H1 (cell line): ENCODE measurements around the gene BTNL2. TPM values are rescaled to one million over a fixed set of nuclear protein-coding genes. Genes with fewer than 3 reads are reported as not detected.

Experiments
- CTCF ChIA-PET: fragments of 300-600 bp; sonication (Branson Sonifier 250); formaldehyde crosslinking; loops from one replicate; lab custom pipeline; 2021; ENCODE audit not compliant: partially characterized antibody; lab: Charles Lee
- POLR2A ChIA-PET: fragments of 300-600 bp; sonication (Branson Sonifier 250); formaldehyde crosslinking; loops from one replicate; lab custom pipeline; 2021; ENCODE audit warnings: inconsistent platforms; ENCODE audit not compliant: partially characterized antibody; lab: Charles Lee
- DNase-seq, 2 experiments: peaks; one replicate each; pipeline versions ENCODE4 v3.0.0 to v3.0.0-alpha.2; 2010 to 2022; ENCODE audit warnings: low spot score in 2 of 2, low read depth in 1 of 2, mixed read lengths in 1 of 2
- FAIRE-seq: peaks from 2 replicates; lab custom pipeline; 2011; peaks lifted over from hg19 to GRCh38; lab: Jason Lieb, UNC
- H2AFZ ChIP-seq: 2 replicates; pipeline ENCODE4 v1.8.1; 2012; ENCODE audit warnings: low read length, inconsistent platforms
- H2AK5ac ChIP-seq: 2 replicates; pipeline ENCODE4 v1.6.1; 2013; ENCODE audit warnings: low read depth, low read length
- H2BK120ac ChIP-seq: replicated peaks from 2 replicates; pipeline ENCODE3; 2013; ENCODE audit warnings: low read depth, low read length, inconsistent platforms
- H2BK12ac ChIP-seq: 2 replicates; pipeline ENCODE4 v1.6.1; 2013; ENCODE audit warnings: low read depth, low read length
- H2BK15ac ChIP-seq: 2 replicates; pipeline ENCODE4 v1.6.1; 2013; ENCODE audit warnings: low read length
- H2BK20ac ChIP-seq: 2 replicates; pipeline ENCODE4 v1.6.1; 2013; ENCODE audit warnings: low read length
- H2BK5ac ChIP-seq: 2 replicates; pipeline ENCODE4 v1.6.1; 2013; ENCODE audit warnings: low read depth, low read length
- H3K14ac ChIP-seq: 2 replicates; pipeline ENCODE4 v1.6.1; 2013; ENCODE audit warnings: inconsistent platforms; ENCODE audit not compliant: insufficient read length
- H3K18ac ChIP-seq: 2 replicates; pipeline ENCODE4 v1.6.1; 2013; ENCODE audit warnings: low read length; ENCODE audit errors: extremely low read depth
- H3K23ac ChIP-seq: 2 replicates; pipeline ENCODE4 v1.6.1; 2013; ENCODE audit warnings: inconsistent platforms; ENCODE audit not compliant: insufficient read length
- H3K23me2 ChIP-seq: 2 replicates; pipeline ENCODE4 v1.6.1; 2013; ENCODE audit warnings: low read depth, low read length
- H3K27ac ChIP-seq: 2 replicates; pipeline ENCODE4 v1.6.1; 2011; ENCODE audit warnings: low read depth, low read length, inconsistent platforms
- H3K27me3 ChIP-seq, 4 experiments: replicated peaks in 1 of 4; 1 replicate in 1 of 4; 2 replicates in 3 of 4; pipeline versions ENCODE4 v1.6.1 to v1.8.1; 2011 to 2013; ENCODE audit warnings: low read length in 3 of 4, mild to moderate bottlenecking in 3 of 4, inconsistent platforms in 2 of 4, mixed read lengths in 2 of 4, moderate library complexity in 1 of 4; ENCODE audit not compliant: control insufficient read depth in 3 of 4, insufficient read depth in 3 of 4; ENCODE audit errors: extremely low read depth in 1 of 4
- H3K36me3 ChIP-seq, 4 experiments: 2 replicates each; pipeline versions ENCODE4 v1.6.1 to v1.8.1; 2011 to 2013; ENCODE audit warnings: mild to moderate bottlenecking in 4 of 4, low read length in 3 of 4, moderate library complexity in 2 of 4, control low read depth in 1 of 4, inconsistent platforms in 1 of 4; ENCODE audit not compliant: insufficient read depth in 4 of 4, control insufficient read depth in 2 of 4
- H3K4ac ChIP-seq: replicated peaks from 2 replicates; pipeline ENCODE3; 2013; ENCODE audit warnings: low read length, low read depth, mixed read lengths, inconsistent platforms; ENCODE audit not compliant: insufficient read length
- H3K4me1 ChIP-seq, 4 experiments: replicated peaks in 1 of 4; 1 replicate in 1 of 4; 2 replicates in 3 of 4; pipeline versions ENCODE4 v1.6.1 to v1.8.1; 2011 to 2013; ENCODE audit warnings: low read length in 3 of 4, inconsistent platforms in 2 of 4, mixed read lengths in 1 of 4; ENCODE audit not compliant: insufficient read depth in 4 of 4, control insufficient read depth in 3 of 4
- H3K4me2 ChIP-seq, 2 experiments: 2 replicates each; pipeline versions ENCODE4 v1.6.1 to v1.8.1; 2011 to 2013; ENCODE audit warnings: low read depth in 2 of 2, low read length in 2 of 2, control low read depth in 1 of 2, inconsistent platforms in 1 of 2, mild to moderate bottlenecking in 1 of 2; ENCODE audit not compliant: insufficient read depth in 1 of 2
- H3K4me3 ChIP-seq, 4 experiments: fragments of 200-600, 300-600 bp in 1 of 4; sonication (generic), shearing (Covaris generic), sonication (Bioruptor Twin) in 1 of 4; 2 replicates each; pipeline versions ENCODE4 v1.5.1 to v1.8.1; 2011 to 2016; ENCODE audit warnings: low read length in 4 of 4, low read depth in 3 of 4, control low read depth in 2 of 4, inconsistent platforms in 2 of 4, mild to moderate bottlenecking in 2 of 4, mixed read lengths in 1 of 4, moderate library complexity in 1 of 4; ENCODE audit not compliant: insufficient read depth in 2 of 4; ENCODE audit errors: extremely low read depth in 1 of 4
- H3K56ac ChIP-seq: replicated peaks from 2 replicates; pipeline ENCODE3; 2013; ENCODE audit warnings: low read depth, mild to moderate bottlenecking, mixed read lengths, low read length, inconsistent platforms; ENCODE audit not compliant: insufficient read length
- H3K79me1 ChIP-seq: 2 replicates; pipeline ENCODE4 v1.6.1; 2013; ENCODE audit warnings: low read depth, low read length, control low read depth
- H3K79me2 ChIP-seq, 2 experiments: 2 replicates each; pipeline versions ENCODE4 v1.6.1 to v1.8.1; 2012 to 2013; ENCODE audit warnings: low read length in 2 of 2, mild to moderate bottlenecking in 2 of 2, inconsistent platforms in 1 of 2; ENCODE audit not compliant: insufficient read depth in 2 of 2, control insufficient read depth in 1 of 2
- H3K9ac ChIP-seq, 4 experiments: replicated peaks in 1 of 4; 1 replicate in 1 of 4; 2 replicates in 3 of 4; pipeline versions ENCODE4 v1.6.1 to v1.8.1; 2011 to 2013; ENCODE audit warnings: low read depth in 3 of 4, low read length in 3 of 4, control low read depth in 2 of 4, mild to moderate bottlenecking in 2 of 4, moderate library complexity in 2 of 4, inconsistent platforms in 1 of 4; ENCODE audit errors: extremely low read depth in 1 of 4
- H3K9me3 ChIP-seq, 2 experiments: 2 replicates each; pipeline versions ENCODE4 v1.6.1 to v1.8.1; 2012 to 2013; ENCODE audit warnings: mild to moderate bottlenecking in 2 of 2, moderate library complexity in 2 of 2, control low read depth in 1 of 2, inconsistent platforms in 1 of 2, low read depth in 1 of 2, low read length in 1 of 2, mixed read lengths in 1 of 2; ENCODE audit not compliant: insufficient read depth in 2 of 2
- H4K20me1 ChIP-seq, 2 experiments: replicated peaks in 1 of 2; 2 replicates each; pipeline versions ENCODE3 to v1.8.1; 2011 to 2013; ENCODE audit warnings: inconsistent platforms in 2 of 2, low read length in 2 of 2, mild to moderate bottlenecking in 1 of 2; ENCODE audit not compliant: insufficient read depth in 2 of 2, control insufficient read depth in 1 of 2
- H4K5ac ChIP-seq: 2 replicates; pipeline ENCODE4 v1.6.1; 2013; ENCODE audit warnings: low read length, low read depth, mixed read lengths, inconsistent platforms; ENCODE audit not compliant: insufficient read length
- H4K8ac ChIP-seq: 2 replicates; pipeline ENCODE4 v1.8.0; 2013; ENCODE audit warnings: mild to moderate bottlenecking, moderate library complexity, low read length, inconsistent platforms; ENCODE audit not compliant: insufficient read depth; ENCODE audit errors: extremely low read depth
- H4K91ac ChIP-seq: replicated peaks from 2 replicates; pipeline ENCODE3; 2013; ENCODE audit warnings: low read length, mixed read lengths, inconsistent platforms; ENCODE audit not compliant: insufficient read length
- CTBP2 ChIP-seq: IDR thresholded peaks from 2 replicates; pipeline ENCODE4 v1.7.0; 2011; ENCODE audit warnings: borderline replicate concordance, mild to moderate bottlenecking, moderate library complexity, mixed read lengths, low read length; ENCODE audit not compliant: insufficient read depth, insufficient read length
- E2F6 ChIP-seq: IDR thresholded peaks from 2 replicates; pipeline ENCODE4 v1.6.1; 2012; ENCODE audit warnings: inconsistent platforms
- EGR1 ChIP-seq: IDR thresholded peaks from 2 replicates; pipeline ENCODE4 v1.6.1; 2011; ENCODE audit warnings: low read depth, low read length, borderline replicate concordance
- EP300 ChIP-seq, 2 experiments: IDR thresholded peaks; 1 replicate in 1 of 2; 2 replicates in 1 of 2; pipeline ENCODE4 v1.6.1; 2011 to 2012; ENCODE audit warnings: low read depth in 2 of 2, low read length in 2 of 2, mild to moderate bottlenecking in 2 of 2, borderline replicate concordance in 1 of 2, inconsistent platforms in 1 of 2, moderate library complexity in 1 of 2
- GABPA ChIP-seq: IDR thresholded peaks from 2 replicates; pipeline ENCODE4 v1.6.1; 2011; ENCODE audit warnings: mild to moderate bottlenecking, low read length, moderate library complexity, borderline replicate concordance; ENCODE audit not compliant: insufficient read depth
- HDAC6 ChIP-seq: IDR thresholded peaks from one replicate; pipeline ENCODE4 v1.7.1; 2012; ENCODE audit warnings: low read depth, mild to moderate bottlenecking, inconsistent platforms, low read length, moderate library complexity
- JUN ChIP-seq: IDR thresholded peaks from 2 replicates; pipeline ENCODE4 v1.6.1; 2011; ENCODE audit warnings: low read depth, mild to moderate bottlenecking, improper control_type of control experiment, low read length
- KDM5A ChIP-seq: fragments of 200-600 bp; IDR thresholded peaks from 2 replicates; pipeline ENCODE4 v1.7.1; 2012; ENCODE audit warnings: mild to moderate bottlenecking, low read length, inconsistent platforms, mixed read lengths
- RXRA ChIP-seq: IDR thresholded peaks from 2 replicates; pipeline ENCODE4 v1.6.1; 2011; ENCODE audit warnings: low read depth, mild to moderate bottlenecking, low read length, moderate library complexity; ENCODE audit not compliant: insufficient read depth
- SIN3A ChIP-seq, 2 experiments: IDR thresholded peaks in 1 of 2; conservative IDR thresholded peaks in 1 of 2; 2 replicates each; pipeline ENCODE4 v1.6.1; 2011 to 2012; ENCODE audit warnings: low read length in 2 of 2, improper control_type of control experiment in 1 of 2, low read depth in 1 of 2, mild to moderate bottlenecking in 1 of 2
- SP1 ChIP-seq: IDR thresholded peaks from 2 replicates; pipeline ENCODE4 v1.6.1; 2011; ENCODE audit warnings: low read depth, low read length
- SRF ChIP-seq: IDR thresholded peaks from 2 replicates; pipeline ENCODE4 v1.6.1; 2011; ENCODE audit warnings: mild to moderate bottlenecking, low read depth, low read length, moderate library complexity
- TAF7 ChIP-seq: optimal IDR thresholded peaks from 2 replicates; pipeline ENCODE3; 2011; ENCODE audit warnings: low read depth, mild to moderate bottlenecking, inconsistent platforms, low read length, moderate library complexity, borderline replicate concordance
- WGBS, 2 experiments: shearing (Covaris generic) in 1 of 2; methylation state at CpG; one replicate each; pipeline versions ENCODE4 v1.1.6 to v1.1.7; 2013 to 2015; ENCODE audit warnings: low lambda C conversion rate in 2 of 2, mixed read lengths in 2 of 2, inconsistent platforms in 1 of 2, low coverage in 1 of 2, missing lambda C conversion rate in 1 of 2; ENCODE audit not compliant: insufficient replicate concordance in 2 of 2, insufficient coverage in 1 of 2, insufficient read length in 1 of 2; ENCODE audit errors: extremely low coverage in 1 of 2, missing lambda C conversion rate in 1 of 2; 5-methylcytosine and 5-hydroxymethylcytosine counted together
- polyA plus RNA-seq, 7 experiments: library from polyadenylated mRNA; depleted of rRNA in 3 of 7; stranded (reverse) in 5 of 7; unstranded in 2 of 7; fragments of >200 nt in 5 of 7; fragments of 200-250 nt in 2 of 7; gene quantifications; 1 replicate in 5 of 7; 2 replicates in 1 of 7; 4 replicates in 1 of 7; pipeline versions ENCODE4 v1.2.1 to v1.2.3, GENCODE V29; 2011 to 2013; ENCODE audit warnings: missing spikeins in 2 of 7, mixed read lengths in 2 of 7
- total RNA-seq: library from RNA; stranded (reverse); fragmentation: NEBNext Ultra II Directional; extraction: Animal tissue kit (Norgen Biotek cat#: 25700); gene quantifications from 2 replicates; pipeline ENCODE4 v1.2.1, GENCODE V29; 2021

BTNL2 gene
- total and polyA plus RNA-seq, 2 of the 8 experiments (the other 6 are each of a cell fraction or from before 2014, with no cell fraction given): not detected

- H3K4me3 ChIP-seq: no peak overlapping the region
- no peaks in the 10 kb centered on the region for H3K36me3 ChIP-seq
- H3K4me2 ChIP-seq: no peak overlapping the region
- ChIA-PET POLR2A (no interaction called here), CTCF (interaction anchor here (1.2 to 5.1 kb wide), 3 partner anchors 12 to 415 kb away, joined by 4 to 42 read pairs (median 15); no protein-coding TSS in a partner anchor)
- no peak overlapping the region for H2BK15ac ChIP-seq
- H3K79me1 ChIP-seq: no peaks in the 10 kb centered on the region
- no peak overlapping the region for H2AFZ ChIP-seq
- H3K27ac ChIP-seq: no peak overlapping the region
- H2BK12ac ChIP-seq: no peak overlapping the region
- no peak overlapping the region for H3K4ac ChIP-seq
- H3K4me1 ChIP-seq: no peaks in the 10 kb centered on the region
- H3K27me3 ChIP-seq: no peaks in the 10 kb centered on the region
- no peak overlapping the region for H3K18ac ChIP-seq
- no peak overlapping the region for H2AK5ac ChIP-seq
- no peak overlapping the region for H3K9ac ChIP-seq
- FAIRE-seq (no peak), DNase-seq (no peak)
- H2BK20ac ChIP-seq: no peak overlapping the region
- H3K23me2 ChIP-seq: no peaks in the 10 kb centered on the region
- H3K79me2 ChIP-seq: no peaks in the 10 kb centered on the region
- H2BK120ac ChIP-seq: no peak overlapping the region
- H4K91ac ChIP-seq: no peak overlapping the region
- no peak overlapping the region for H3K23ac ChIP-seq
- no peaks in the 10 kb centered on the region for H3K9me3 ChIP-seq
- H3K14ac ChIP-seq: no peak overlapping the region
- H3K56ac ChIP-seq: no peak overlapping the region
- WGBS, 2 experiments: 84% methylated on average over 4 of the region's 4 CpGs; no CpG with 5 or more reads in 1 of the 2 experiments
- no peaks in the 10 kb centered on the region for H4K20me1 ChIP-seq
- H4K8ac ChIP-seq: no peak overlapping the region
- H4K5ac ChIP-seq: no peak overlapping the region
- no peak overlapping the region for H2BK5ac ChIP-seq
- TF ChIP-seq SRF (no peak), SIN3A (conservative IDR thresholded peaks at IDR 0.05 in 1 of 2, IDR thresholded peaks at IDR 0.05 in 1 of 2; ENCODE audit: low read depth in 1 of 2, low read length in 2 of 2) (no peak), TAF7 (no peak), RXRA (no peak), EP300 (IDR thresholded peaks at IDR 0.05; ENCODE audit: borderline replicate concordance in 1 of 2, low read depth in 2 of 2, low read length in 2 of 2) (no peak), CTBP2 (no peak), EGR1 (no peak), HDAC6 (no peak), GABPA (no peak), SP1 (no peak), JUN (no peak), E2F6 (no peak), KDM5A (no peak)
These were observed 19.4 kb upstream of the BTNL2 start for GRCh38 chr6:32426338-32426737.
